Hepatocyte (in vitro differentiated cells): ENCODE results near the gene ASAP2. TPM values are rescaled to one million over a fixed set of nuclear protein-coding genes. Genes with fewer than 3 reads are reported as not detected.

Source experiments
- DNase-seq: peaks from one replicate; pipeline ENCODE4 v3.0.0-alpha.2; 2016; ENCODE audit warnings: low spot score
- H2AFZ ChIP-seq: fragments of 200-600 bp; sonication (generic); 2 replicates; pipeline ENCODE4 v1.6.0; 2016; ENCODE audit warnings: antibody characterized with exemption, mild to moderate bottlenecking
- H3K27ac ChIP-seq: fragments of 200-600 bp; sonication (generic); 2 replicates; pipeline ENCODE4 v1.5.1; 2016; ENCODE audit warnings: mild to moderate bottlenecking
- H3K27me3 ChIP-seq: fragments of 200-600 bp; sonication (generic); 2 replicates; pipeline ENCODE4 v1.6.1; 2016
- H3K36me3 ChIP-seq: fragments of 200-600 bp; sonication (generic); replicated peaks from 2 replicates; pipeline ENCODE4 v1.5.1; 2016; ENCODE audit warnings: low read depth; ENCODE audit not compliant: insufficient read depth
- H3K4me1 ChIP-seq: fragments of 200-600 bp; sonication (generic); 2 replicates; pipeline ENCODE4 v1.5.1; 2016; ENCODE audit warnings: mild to moderate bottlenecking, moderate library complexity; ENCODE audit not compliant: insufficient read depth
- H3K4me2 ChIP-seq: fragments of 200-600 bp; sonication (generic); 2 replicates; pipeline ENCODE4 v1.6.0; 2016
- H3K4me3 ChIP-seq: fragments of 200-600 bp; sonication (generic); 2 replicates; pipeline ENCODE4 v1.5.1; 2016; ENCODE audit warnings: mild to moderate bottlenecking
- H3K79me2 ChIP-seq: fragments of 200-600 bp; sonication (generic); 2 replicates; pipeline ENCODE4 v1.6.0; 2017; ENCODE audit warnings: mild to moderate bottlenecking
- H3K9me2 ChIP-seq: fragments of 200-600 bp; sonication (generic); replicated peaks from 2 replicates; pipeline ENCODE4 v1.6.0; 2017; ENCODE audit warnings: mild to moderate bottlenecking; ENCODE audit not compliant: insufficient read depth
- H3K9me3 ChIP-seq: fragments of 200-600 bp; sonication (generic); 2 replicates; pipeline ENCODE4 v1.5.1; 2016; ENCODE audit warnings: low read depth, mild to moderate bottlenecking
- H4K20me1 ChIP-seq: fragments of 200-600 bp; sonication (generic); 2 replicates; pipeline ENCODE4 v1.6.0; 2016; ENCODE audit warnings: mild to moderate bottlenecking; ENCODE audit not compliant: insufficient read depth, poor library complexity, severe bottlenecking
- CTCF ChIP-seq: fragments of 200-600 bp; sonication (generic); IDR thresholded peaks from 2 replicates; pipeline ENCODE4 v1.5.1; 2016; ENCODE audit warnings: antibody characterized with exemption, mild to moderate bottlenecking; ENCODE audit not compliant: poor library complexity
- EZH2 ChIP-seq: fragments of 200-600 bp; sonication (generic); IDR thresholded peaks from 2 replicates; pipeline ENCODE4 v1.6.1; 2016; ENCODE audit warnings: antibody characterized with exemption, mild to moderate bottlenecking, borderline replicate concordance
- EZH2phosphoT487 ChIP-seq: fragments of 200-600 bp; sonication (generic); IDR thresholded peaks from one replicate; pipeline ENCODE4 v1.6.1; 2018; ENCODE audit warnings: antibody characterized with exemption, mild to moderate bottlenecking, low read depth, moderate library complexity; ENCODE audit not compliant: unreplicated experiment, severe bottlenecking
- WGBS: methylation state at CpG from one replicate; pipeline ENCODE4 v1.1.6; 2016; ENCODE audit warnings: low lambda C conversion rate; ENCODE audit errors: missing lambda C conversion rate; 5-methylcytosine and 5-hydroxymethylcytosine counted together
- polyA plus RNA-seq: library from polyadenylated mRNA; unstranded; fragments of >200 nt; fragmentation: Nextera tagmentation; extraction: Ambion mirVana; gene quantifications from 2 replicates; pipeline ENCODE4 v1.2.1, GENCODE V29; 2016
- total RNA-seq: library from RNA; depleted of rRNA; stranded (reverse); fragments of >200 nt; gene quantifications from 2 replicates; pipeline ENCODE4 v1.2.3, GENCODE V29; 2014

ASAP2 gene
- total and polyA plus RNA-seq, 2 experiments from 2014 or later, result 13.7 to 21.3 TPM

GRCh38 chr2:9443526-9443925 is 236.9 kb downstream of the ASAP2 start:
- no peak for TF ChIP-seq EZH2phosphoT487
- TF ChIP-seq CTCF, result no peak
- no peaks in the 10 kb centered on the region for H3K79me2 ChIP-seq
- no peaks in the 10 kb centered on the region for H3K27me3 ChIP-seq
- no peaks in the 10 kb centered on the region for H3K36me3 ChIP-seq
- H4K20me1 ChIP-seq, result no peaks in the 10 kb centered on the region
- no peaks in the 10 kb centered on the region for H3K4me1 ChIP-seq
- H2AFZ ChIP-seq, result no peak overlapping the region
- no peak for DNase-seq
- no peaks in the 10 kb centered on the region for H3K9me2 ChIP-seq
- no peak overlapping the region for H3K4me3 ChIP-seq
- H3K9me3 ChIP-seq, result no peaks in the 10 kb centered on the region
- WGBS, result 96% methylated on average over 5 of the region's 5 CpGs
- no peak overlapping the region for H3K27ac ChIP-seq
- no peak overlapping the region for H3K4me2 ChIP-seq

- Histone ChIP-seq H3K4me2 (no peak overlapping the region), H3K9me3 (no peaks in the 10 kb centered on the region), H3K27me3 (no peaks in the 10 kb centered on the region), H3K4me1 (no peaks in the 10 kb centered on the region), H2AFZ (no peak overlapping the region), H3K36me3 (no peaks in the 10 kb centered on the region), H3K79me2 (no peaks in the 10 kb centered on the region), H3K9me2 (no peaks in the 10 kb centered on the region), H4K20me1 (no peaks in the 10 kb centered on the region), H3K4me3 (no peak overlapping the region), H3K27ac (no peak overlapping the region)
- DNase-seq, result no peak
- TF ChIP-seq CTCF (no peak), EZH2phosphoT487 (no peak), EZH2 (no peak)
- WGBS, result 89% methylated on average over 7 of the region's 7 CpGs
These were observed 238.5 kb downstream of the ASAP2 start for GRCh38 chr2:9445089-9445488.

DNA sequence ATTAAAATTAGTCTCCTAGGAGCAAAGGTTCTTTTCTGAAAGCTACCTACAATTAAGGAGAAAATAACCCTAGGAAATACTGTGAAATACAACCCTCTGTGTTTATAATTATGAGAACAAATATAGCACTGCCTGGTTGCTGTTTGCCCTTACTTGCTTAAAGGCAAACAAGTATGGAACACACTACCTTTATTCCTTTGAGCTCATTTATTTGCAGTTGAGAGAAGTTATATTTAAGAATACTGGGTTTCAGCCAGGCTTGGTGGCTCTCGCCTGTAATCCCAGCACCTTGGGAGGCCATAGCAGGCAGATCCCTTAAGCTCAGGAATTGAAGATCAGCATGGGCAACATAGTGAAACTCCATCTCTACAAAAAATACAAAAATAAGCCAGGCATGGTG is 244.6 kb downstream of the ASAP2 start:
- 91% methylated on average over 1 of the region's 1 CpG for WGBS
- no peak overlapping the region for H3K27ac ChIP-seq
- no peaks in the 10 kb centered on the region for H3K79me2 ChIP-seq
- H3K9me2 ChIP-seq, result no peaks in the 10 kb centered on the region
- H3K9me3 ChIP-seq, result no peaks in the 10 kb centered on the region
- no peak overlapping the region for H3K4me3 ChIP-seq
- H3K27me3 ChIP-seq, result no peaks in the 10 kb centered on the region
- no peaks in the 10 kb centered on the region for H4K20me1 ChIP-seq
- no peak for DNase-seq
- TF ChIP-seq CTCF (no peak), EZH2 (no peak), EZH2phosphoT487 (no peak)
- H2AFZ ChIP-seq, result no peak overlapping the region
- H3K4me2 ChIP-seq, result no peak overlapping the region
- no peaks in the 10 kb centered on the region for H3K4me1 ChIP-seq
- no peaks in the 10 kb centered on the region for H3K36me3 ChIP-seq

Other genes starting within 250 kb of the ASAP2 start
- 14.1 and 35.2 TPM in 2 replicates for gene MBOAT2, start 203.1 kb upstream of the ASAP2 start, total RNA-seq
- 22.8 and 32.5 TPM in 2 replicates for gene MBOAT2, start 203.1 kb upstream of the ASAP2 start, polyA plus RNA-seq
- 17.4 and 22.7 TPM in 2 replicates for gene ITGB1BP1, start 216.7 kb downstream of the ASAP2 start, total RNA-seq
- 51.8 and 65.2 TPM in 2 replicates for gene ITGB1BP1, start 216.7 kb downstream of the ASAP2 start, polyA plus RNA-seq
- 38.7 and 39.1 TPM in 2 replicates for gene CPSF3, start 216.8 kb downstream of the ASAP2 start, total RNA-seq
- gene CPSF3, start 216.8 kb downstream of the ASAP2 start, polyA plus RNA-seq, result 21.5 and 23.9 TPM in 2 replicates